GM12878 (cell line): ENCODE measurements around the gene SDF4. TPM values are rescaled to one million over a fixed set of nuclear protein-coding genes. Genes with fewer than 3 reads are reported as not detected.

Source experiments
- ATAC-seq: fragments of 200-7000 bp; cut with Tn5 transposase; 3 replicates; pipeline ENCODE4 v1.9.1; 2020; ENCODE audit warnings: mild to moderate bottlenecking, moderate library complexity
- BruUV-seq: library from RNA; stranded (reverse); fragments of 400-500 nt; replicated peaks from 2 replicates; lab custom pipeline; 2021; lab: Mats Ljungman, UMichigan
- CTCF ChIA-PET: fragments of 300-600 bp; sonication (Branson Sonifier 250); formaldehyde crosslinking; extraction: SDS; loops from one replicate; lab custom pipeline; 2021; ENCODE audit warnings: inconsistent platforms; lab: Yijun Ruan, JAX
- POLR2A ChIA-PET: fragments of 350-600 bp; formaldehyde crosslinking; extraction: SDS; loops from one replicate; lab custom pipeline; 2021; ENCODE audit warnings: inconsistent platforms; lab: Charles Lee
- RAD21 ChIA-PET: fragments of 300-600 bp; sonication (Branson Sonifier 250); formaldehyde crosslinking; loops from one replicate; lab custom pipeline; 2023; ENCODE audit warnings: antibody characterized with exemption; ENCODE audit not compliant: unreplicated experiment; lab: Charles Lee
- SMC1A ChIA-PET: fragments of 300-600 bp; sonication (Branson Sonifier 250); formaldehyde crosslinking; loops from one replicate; lab custom pipeline; 2023; ENCODE audit not compliant: unreplicated experiment, uncharacterized antibody; lab: Charles Lee
- DNase-seq: peaks from one replicate; pipeline ENCODE4 v3.0.0-alpha.2; 2011; ENCODE audit warnings: low read depth, low spot score
- FAIRE-seq: peaks from 3 replicates; lab custom pipeline; 2011; peaks lifted over from hg19 to GRCh38; lab: Jason Lieb, UNC
- H2AFZ ChIP-seq: 2 replicates; pipeline ENCODE4 v1.6.0; 2011; ENCODE audit warnings: low read depth, low read length, control low read depth; ENCODE audit not compliant: control insufficient read depth
- H3K27ac ChIP-seq: 2 replicates; pipeline ENCODE4 v1.5.1; 2011; ENCODE audit warnings: control low read depth; ENCODE audit not compliant: control insufficient read depth, insufficient read depth
- H3K27me3 ChIP-seq, 2 experiments: replicated peaks in 1 of 2; 2 replicates each; pipeline versions ENCODE4 v1.6.0 to v1.6.1; 2011; ENCODE audit warnings: low read length in 1 of 2; ENCODE audit not compliant: control insufficient read depth in 2 of 2, insufficient read depth in 2 of 2
- H3K36me3 ChIP-seq, 2 experiments: 2 replicates each; pipeline ENCODE4 v1.5.1; 2011; ENCODE audit warnings: low read length in 1 of 2; ENCODE audit not compliant: control insufficient read depth in 2 of 2, insufficient read depth in 2 of 2
- H3K4me1 ChIP-seq: 2 replicates; pipeline ENCODE4 v1.6.1; 2011; ENCODE audit warnings: mild to moderate bottlenecking, low read length, moderate library complexity, mixed read lengths; ENCODE audit not compliant: control insufficient read depth, insufficient read depth
- H3K4me2 ChIP-seq: 2 replicates; pipeline ENCODE4 v1.6.0; 2011; ENCODE audit warnings: control low read depth; ENCODE audit not compliant: control insufficient read depth, insufficient read depth
- H3K4me3 ChIP-seq: fragments of 200-600 bp; sonication (generic); 2 replicates; pipeline ENCODE4 v1.5.1; 2016
- H3K79me2 ChIP-seq: 2 replicates; pipeline ENCODE4 v1.6.0; 2011; ENCODE audit warnings: low read length; ENCODE audit not compliant: control insufficient read depth, insufficient read depth
- H3K9ac ChIP-seq: 2 replicates; pipeline ENCODE4 v1.8.0; 2011; ENCODE audit warnings: low read length, control low read depth, mixed read lengths; ENCODE audit not compliant: control insufficient read depth, insufficient read depth
- H3K9me3 ChIP-seq: replicated peaks from 3 replicates; pipeline ENCODE4 v1.5.1; 2011; ENCODE audit warnings: mild to moderate bottlenecking, low read length; ENCODE audit not compliant: control insufficient read depth, insufficient read depth
- H4K20me1 ChIP-seq: 2 replicates; pipeline ENCODE4 v1.6.0; 2011; ENCODE audit not compliant: control insufficient read depth, insufficient read depth
- EGR1 ChIP-seq, 2 experiments: IDR thresholded peaks; 1 replicate in 1 of 2; 2 replicates in 1 of 2; pipeline ENCODE4 v1.6.1; 2011 to 2012; ENCODE audit warnings: low read depth in 2 of 2, low read length in 2 of 2, borderline replicate concordance in 1 of 2, mild to moderate bottlenecking in 1 of 2, moderate library complexity in 1 of 2
- FOS ChIP-seq: IDR thresholded peaks from 3 replicates; pipeline ENCODE4 v1.6.1; 2011; ENCODE audit warnings: borderline replicate concordance; ENCODE audit not compliant: insufficient read length; ENCODE audit errors: extremely low read depth
- PAX5 ChIP-seq: IDR thresholded peaks from 2 replicates; pipeline ENCODE4 v1.6.1; 2011; ENCODE audit warnings: low read depth, low read length, borderline replicate concordance
- SREBF2 ChIP-seq: IDR thresholded peaks from 2 replicates; pipeline ENCODE4 v1.6.1; 2012; ENCODE audit warnings: mild to moderate bottlenecking, low read length
- YBX1 ChIP-seq: fragments of 450-650 bp; IDR thresholded peaks from 2 replicates; pipeline ENCODE4 v1.6.1; 2016; ENCODE audit warnings: antibody characterized with exemption
- ZNF217 ChIP-seq: fragments of 450-650 bp; IDR thresholded peaks from 2 replicates; pipeline ENCODE4 v1.6.1; 2017; ENCODE audit warnings: antibody characterized with exemption, mild to moderate bottlenecking
- WGBS: methylation state at CpG from one replicate; pipeline ENCODE4 v1.1.6; 2016; ENCODE audit warnings: low lambda C conversion rate; ENCODE audit not compliant: insufficient replicate concordance, insufficient coverage; ENCODE audit errors: missing lambda C conversion rate; 5-methylcytosine and 5-hydroxymethylcytosine counted together
- in situ Hi-C: fragments of 300-500 bp; cut with MboI; formaldehyde crosslinking; loops from 9 replicates; pipeline ENCODE4 v1.14.3; 2018; ENCODE audit warnings: mixed read lengths
- intact Hi-C: fragments of 100-400 bp; cut with micrococcal nuclease; formaldehyde crosslinking; loops from one replicate; pipeline ENCODE4 v1.14.2; 2022; ENCODE audit not compliant: unreplicated experiment
- polyA plus RNA-seq, 11 experiments: library from polyadenylated mRNA; depleted of rRNA in 4 of 11; unstranded in 6 of 11; stranded (reverse) in 5 of 11; fragments of >200 nt; fragmentation: Nextera tagmentation in 4 of 11; fragmentation: Illumina TruSeq in 1 of 11; extraction: Ambion mirVana in 4 of 11; extraction: Trizol in 1 of 11; gene quantifications; 1 replicate in 1 of 11; 2 replicates in 10 of 11; pipeline versions ENCODE4 v1.2.1 to v1.2.3, GENCODE V29; 2011 to 2016; ENCODE audit warnings: inconsistent platforms in 2 of 11, missing spikeins in 2 of 11, low read depth in 1 of 11
- total RNA-seq, 4 experiments: library from RNA; depleted of rRNA in 3 of 4; stranded (reverse); fragments of >200 nt in 3 of 4; fragmentation: Illumina TruSeq in 1 of 4; extraction: Trizol in 1 of 4; gene quantifications; 2 replicates each; pipeline versions ENCODE4 v1.2.1 to v1.2.3, GENCODE V29; 2013 to 2021
- TF ChIP-seq, protein P1 (sequence below): fragments of 450-650 bp; formaldehyde crosslinking; IDR thresholded peaks from 2 replicates; pipeline ENCODE4 v1.5.0; 2022; ENCODE audit warnings: mild to moderate bottlenecking, missing genetic modification characterization

Gene SDF4
- total and polyA plus RNA-seq, 10 of the 15 experiments (the other 5 are each of a cell fraction or from before 2014, with no cell fraction given) = 0.44 to 97.2 (median 40.2) TPM

DNA sequence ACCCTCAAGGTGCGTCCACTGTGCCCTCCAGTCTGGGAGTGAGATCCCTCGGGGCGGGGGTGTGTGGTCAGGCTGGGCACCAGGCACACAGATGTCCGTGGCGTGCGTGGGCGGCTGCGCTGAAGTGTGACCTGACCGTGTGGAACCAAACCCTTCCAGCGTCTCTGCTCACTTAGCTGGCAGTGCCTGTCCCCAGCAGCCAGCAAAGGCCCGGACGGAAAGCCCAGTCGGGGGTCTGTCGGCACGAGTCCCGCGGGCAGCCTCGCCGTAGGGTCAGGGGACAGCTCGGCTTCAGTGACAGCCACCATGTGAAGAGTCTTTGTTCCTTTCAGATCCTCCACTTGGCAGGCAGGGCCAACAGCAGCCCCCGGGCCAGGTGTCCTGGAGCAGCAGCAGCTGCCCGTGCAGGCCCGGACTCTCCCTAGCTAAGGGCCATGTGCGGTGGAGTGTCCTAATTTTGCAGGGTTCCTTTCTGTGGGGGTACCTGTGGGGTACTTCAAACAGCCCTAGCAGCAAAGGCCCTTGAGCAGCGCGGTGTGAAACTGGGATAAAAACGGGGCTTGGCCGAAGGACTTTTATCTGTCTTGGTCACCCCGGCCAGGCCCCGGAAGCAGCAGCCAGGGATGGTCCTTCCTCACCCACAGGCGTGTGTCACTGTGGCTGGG lies 46.6 kb downstream of the SDF4 start:
- FAIRE-seq (no peak), DNase-seq (no peak), ATAC-seq (no peak; the same call in 2 of the 3 replicates)
- CTCF ChIA-PET = no interaction called here
- SMC1A ChIA-PET = no interaction called here
- no peak overlapping the region for H3K27ac ChIP-seq
- H3K4me3 ChIP-seq = no peak overlapping the region
- no peaks in the 10 kb centered on the region for H3K4me1 ChIP-seq
- H3K79me2 ChIP-seq = no peaks in the 10 kb centered on the region
- H3K9ac ChIP-seq = no peak overlapping the region
- no peaks in the 10 kb centered on the region for H3K9me3 ChIP-seq
- intact Hi-C loops (no loop called here), in situ Hi-C loops (no loop called here)
- 59% methylated on average over 30 of the region's 31 CpGs for WGBS
- RAD21 ChIA-PET = no interaction called here
- POLR2A ChIA-PET = no interaction called here
- H4K20me1 ChIP-seq = no peaks in the 10 kb centered on the region
- no peaks in the 10 kb centered on the region for H3K36me3 ChIP-seq
- no peak overlapping the region for H3K4me2 ChIP-seq
- no peak overlapping the region for H2AFZ ChIP-seq
- BruUV-seq = no TSS peak
- no peaks in the 10 kb centered on the region; a peak in 1 of 4 replicates for H3K27me3 ChIP-seq
- TF ChIP-seq FOS = no peak
- TF ChIP-seq ZNF217 = no peak
- peak; percentile 42; the same call in 1 of the 2 replicates for TF ChIP-seq PAX5
- TF ChIP-seq YBX1 = no peak
- peak in 1 of 2 experiments; percentile 57; a peak in 1 of 3 replicates for TF ChIP-seq EGR1 (IDR thresholded peaks at IDR 0.05; ENCODE audit: borderline replicate concordance in 1 of 2, low read depth in 2 of 2, low read length in 2 of 2)
- TF ChIP-seq, protein P1, sequence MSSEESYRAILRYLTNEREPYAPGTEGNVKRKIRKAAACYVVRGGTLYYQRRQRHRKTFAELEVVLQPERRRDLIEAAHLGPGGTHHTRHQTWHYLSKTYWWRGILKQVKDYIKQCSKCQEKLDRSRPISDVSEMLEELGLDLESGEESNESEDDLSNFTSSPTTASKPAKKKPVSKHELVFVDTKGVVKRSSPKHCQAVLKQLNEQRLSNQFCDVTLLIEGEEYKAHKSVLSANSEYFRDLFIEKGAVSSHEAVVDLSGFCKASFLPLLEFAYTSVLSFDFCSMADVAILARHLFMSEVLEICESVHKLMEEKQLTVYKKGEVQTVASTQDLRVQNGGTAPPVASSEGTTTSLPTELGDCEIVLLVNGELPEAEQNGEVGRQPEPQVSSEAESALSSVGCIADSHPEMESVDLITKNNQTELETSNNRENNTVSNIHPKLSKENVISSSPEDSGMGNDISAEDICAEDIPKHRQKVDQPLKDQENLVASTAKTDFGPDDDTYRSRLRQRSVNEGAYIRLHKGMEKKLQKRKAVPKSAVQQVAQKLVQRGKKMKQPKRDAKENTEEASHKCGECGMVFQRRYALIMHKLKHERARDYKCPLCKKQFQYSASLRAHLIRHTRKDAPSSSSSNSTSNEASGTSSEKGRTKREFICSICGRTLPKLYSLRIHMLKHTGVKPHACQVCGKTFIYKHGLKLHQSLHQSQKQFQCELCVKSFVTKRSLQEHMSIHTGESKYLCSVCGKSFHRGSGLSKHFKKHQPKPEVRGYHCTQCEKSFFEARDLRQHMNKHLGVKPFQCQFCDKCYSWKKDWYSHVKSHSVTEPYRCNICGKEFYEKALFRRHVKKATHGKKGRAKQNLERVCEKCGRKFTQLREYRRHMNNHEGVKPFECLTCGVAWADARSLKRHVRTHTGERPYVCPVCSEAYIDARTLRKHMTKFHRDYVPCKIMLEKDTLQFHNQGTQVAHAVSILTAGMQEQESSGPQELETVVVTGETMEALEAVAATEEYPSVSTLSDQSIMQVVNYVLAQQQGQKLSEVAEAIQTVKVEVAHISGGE (CRISPR knock-in tag) = no peak
- no peak for TF ChIP-seq SREBF2
